T-helper 17 cell (primary cell): ENCODE data around the gene LRRC17. TPM values are rescaled to one million over a fixed set of nuclear protein-coding genes. Genes with fewer than 3 reads are reported as not detected.
"Not testable (repeated sequence)": the region's sequence is repeated elsewhere in the genome, so short reads cannot be mapped to it uniquely, and the experiment has no call there.

ENCODE experiments used
- ATAC-seq: fragments of 150-1000 bp; cut with Tn5 transposase; 2 replicates; pipeline ENCODE4 v1.10.0; 2021; ENCODE audit warnings: mild to moderate bottlenecking, moderate library complexity
- DNase-seq, 3 donors: peaks; one replicate each; pipeline versions ENCODE4 v3.0.0 to v3.0.0-alpha.2; 2020 to 2021
- H3K9me3 ChIP-seq: one replicate; pipeline ENCODE4 v1.7.0; 2013; ENCODE audit warnings: low read length, mild to moderate bottlenecking; ENCODE audit not compliant: control insufficient read depth, poor library complexity, severe bottlenecking
- H3K27ac Mint-ChIP-seq: one replicate; pipeline ENCODE4 v1.8.0; 2022; ENCODE audit warnings: mild to moderate bottlenecking, moderate library complexity, mixed read lengths
- H3K27me3 Mint-ChIP-seq: one replicate; pipeline ENCODE4 v1.8.0; 2022; ENCODE audit warnings: mixed read lengths
- H3K36me3 Mint-ChIP-seq: one replicate; pipeline ENCODE4 v1.8.0; 2022; ENCODE audit warnings: low read depth, mixed read lengths
- H3K4me1 Mint-ChIP-seq: one replicate; pipeline ENCODE4 v1.8.0; 2022; ENCODE audit warnings: mild to moderate bottlenecking, mixed read lengths
- H3K4me3 Mint-ChIP-seq: one replicate; pipeline ENCODE4 v1.8.0; 2022; ENCODE audit warnings: mild to moderate bottlenecking, moderate library complexity, mixed read lengths
- total RNA-seq, 4 donors: library from RNA in 2 of 4; stranded (reverse) in 2 of 4; gene quantifications; one replicate each; pipeline ENCODE4 v1.2.3 and lab custom pipeline; 2022 to 2026

The LRRC17 gene
- total RNA-seq, 2 donors from 2014 or later = 0.86 TPM; not detected in 1

DNA sequence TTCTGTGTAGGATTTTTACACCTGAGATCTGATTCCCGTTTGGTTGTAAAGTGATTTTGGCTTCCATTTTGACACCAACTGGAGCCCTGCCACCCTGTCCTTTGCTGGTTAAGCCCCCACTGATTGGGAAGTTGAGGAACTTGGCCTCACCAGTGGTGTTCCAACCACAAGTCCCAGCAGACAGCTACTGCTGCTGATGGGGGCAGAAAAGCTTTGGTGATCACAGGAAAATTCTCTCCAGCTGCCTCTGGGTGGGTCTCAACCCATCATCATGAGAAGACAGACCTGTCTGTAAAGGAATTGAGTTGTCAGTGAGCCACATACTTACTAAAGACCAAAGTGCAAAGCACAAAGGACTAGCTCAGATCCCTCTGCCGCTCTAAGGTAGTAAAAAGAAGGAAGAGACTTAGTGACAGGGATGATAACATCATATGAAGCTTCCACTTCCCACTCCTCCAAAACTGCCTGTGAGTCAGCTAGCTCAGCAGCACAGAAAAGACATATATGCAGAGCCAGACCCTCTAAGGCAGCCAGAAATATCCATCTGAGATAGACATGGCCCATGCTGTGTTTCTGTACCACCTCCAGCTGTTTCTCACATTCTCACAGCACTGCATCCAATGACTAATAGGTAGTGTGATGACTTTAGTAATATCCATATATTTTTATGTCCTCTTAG is 22.4 kb upstream of the LRRC17 start:
- Mint-ChIP-seq H3K36me3 (no peaks in the 10 kb centered on the region), H3K27ac (no peak overlapping the region), H3K4me1 (peaks cover 2% of the 10 kb centered on the region), H3K4me3 (no peak overlapping the region), H3K27me3 (peaks cover 6% of the 10 kb centered on the region)
- H3K9me3 ChIP-seq = no peaks in the 10 kb centered on the region
- DNase-seq (no peak), ATAC-seq (no peak)

- H3K36me3 Mint-ChIP-seq = no peaks in the 10 kb centered on the region
- ATAC-seq (no peak), DNase-seq (no peak)
- H3K4me1 Mint-ChIP-seq = peaks cover 2% of the 10 kb centered on the region
- no peak overlapping the region for H3K4me3 Mint-ChIP-seq
- H3K27ac Mint-ChIP-seq = no peak overlapping the region
- H3K27me3 Mint-ChIP-seq = peaks cover 6% of the 10 kb centered on the region
- no peaks in the 10 kb centered on the region for H3K9me3 ChIP-seq
These were observed 21.7 kb upstream of the LRRC17 start for GRCh38 chr7:102890971-102891692.

GRCh38 chr7:102891693-102892261 is 21.0 kb upstream of the LRRC17 start:
- H3K9me3 ChIP-seq = no peaks in the 10 kb centered on the region
- H3K27me3 Mint-ChIP-seq = peaks cover 6% of the 10 kb centered on the region
- ATAC-seq (no peak), DNase-seq (no peak)
- no peak overlapping the region for H3K27ac Mint-ChIP-seq
- no peaks in the 10 kb centered on the region for H3K36me3 Mint-ChIP-seq
- no peak overlapping the region for H3K4me3 Mint-ChIP-seq
- peaks cover 2% of the 10 kb centered on the region for H3K4me1 Mint-ChIP-seq

- H3K36me3 Mint-ChIP-seq = no peaks in the 10 kb centered on the region
- ATAC-seq (no peak), DNase-seq (no peak)
- no peaks in the 10 kb centered on the region for H3K4me1 Mint-ChIP-seq
- peaks cover 5% of the 10 kb centered on the region for H3K27me3 Mint-ChIP-seq
- no peaks in the 10 kb centered on the region for H3K9me3 ChIP-seq
- H3K4me3 Mint-ChIP-seq = no peak overlapping the region
- no peak overlapping the region for H3K27ac Mint-ChIP-seq
These were observed 20.0 kb upstream of the LRRC17 start for GRCh38 chr7:102892631-102893278.

GRCh38 chr7:102895602-102896001 is 17.2 kb upstream of the LRRC17 start:
- no peak overlapping the region for H3K4me3 Mint-ChIP-seq
- no peaks in the 10 kb centered on the region for H3K36me3 Mint-ChIP-seq
- H3K27ac Mint-ChIP-seq = no peak overlapping the region
- no peaks in the 10 kb centered on the region for H3K9me3 ChIP-seq
- ATAC-seq = no peak
- H3K27me3 Mint-ChIP-seq = no peaks in the 10 kb centered on the region
- DNase-seq = no peak
- H3K4me1 Mint-ChIP-seq = no peaks in the 10 kb centered on the region

DNA sequence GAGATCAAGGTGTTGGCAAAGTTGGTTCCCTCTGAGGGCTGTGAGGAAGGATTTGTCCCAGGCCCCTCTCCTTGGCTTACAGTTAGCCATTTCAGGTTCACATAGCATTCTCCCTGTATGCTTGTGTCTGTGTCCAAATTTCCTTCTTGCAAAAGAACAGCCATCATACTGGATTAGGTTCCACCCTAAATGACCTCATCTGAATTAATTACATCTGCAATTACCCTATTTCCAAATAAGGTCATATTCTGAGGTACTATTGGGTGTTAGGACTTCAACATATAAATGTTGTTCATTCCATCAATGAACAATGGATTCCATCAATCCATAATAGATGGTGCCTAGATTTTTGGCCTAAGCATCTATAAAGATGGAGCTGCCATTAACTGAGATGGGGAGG is 16.2 kb upstream of the LRRC17 start:
- Mint-ChIP-seq H3K27me3 (no peaks in the 10 kb centered on the region), H3K27ac (no peak overlapping the region), H3K4me1 (no peaks in the 10 kb centered on the region), H3K36me3 (no peaks in the 10 kb centered on the region), H3K4me3 (no peak overlapping the region)
- no peak for DNase-seq
- ATAC-seq = no peak
- no peaks in the 10 kb centered on the region for H3K9me3 ChIP-seq

DNA sequence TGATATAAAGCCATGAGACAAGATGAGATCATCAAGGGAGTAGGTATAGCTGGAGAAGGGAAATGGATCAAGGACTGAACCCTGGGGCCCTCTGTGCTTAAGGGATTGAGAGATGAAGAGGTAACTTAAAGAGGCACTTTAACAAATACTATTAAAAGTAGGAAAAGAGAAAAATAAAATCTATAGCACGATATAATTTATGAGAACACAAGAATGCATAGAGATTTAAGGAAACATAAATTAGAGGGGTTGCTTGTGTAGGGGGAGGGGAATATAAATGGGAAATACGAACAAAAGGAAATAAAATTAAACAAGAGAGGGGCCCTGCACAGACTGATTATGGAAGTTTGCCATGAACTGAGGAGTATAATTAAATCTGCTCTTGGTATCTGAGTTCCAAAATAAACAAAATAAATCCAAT is 15.6 kb upstream of the LRRC17 start:
- Mint-ChIP-seq H3K36me3 (no peaks in the 10 kb centered on the region), H3K4me1 (no peaks in the 10 kb centered on the region), H3K27ac (no peak overlapping the region), H3K4me3 (no peak overlapping the region), H3K27me3 (no peaks in the 10 kb centered on the region)
- no peaks in the 10 kb centered on the region for H3K9me3 ChIP-seq
- no peak for DNase-seq
- ATAC-seq = no peak

- no peak for ATAC-seq
- DNase-seq = no peak
These were observed 14.8 kb upstream of the LRRC17 start for GRCh38 chr7:102897856-102898531.

DNA sequence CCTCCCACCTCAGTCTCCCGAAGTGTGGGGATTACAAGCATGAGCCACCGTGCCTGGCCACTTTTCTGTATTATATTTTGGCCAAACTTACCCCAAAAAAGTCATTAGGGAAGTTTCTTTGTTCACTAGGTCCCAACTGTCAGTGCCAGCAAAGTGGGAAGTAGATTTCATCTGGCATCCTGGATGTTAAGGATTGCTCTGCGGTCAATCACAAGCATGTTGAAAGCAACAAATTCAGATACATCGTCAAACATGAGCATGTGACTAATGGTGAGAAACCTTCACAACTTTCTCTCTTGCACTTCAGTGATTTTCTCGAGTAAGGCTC is 14.3 kb upstream of the LRRC17 start:
- H3K9me3 ChIP-seq = no peaks in the 10 kb centered on the region
- no peaks in the 10 kb centered on the region for H3K27me3 Mint-ChIP-seq
- no peaks in the 10 kb centered on the region for H3K4me1 Mint-ChIP-seq
- H3K4me3 Mint-ChIP-seq = no peak overlapping the region
- H3K36me3 Mint-ChIP-seq = no peaks in the 10 kb centered on the region
- DNase-seq = no peak
- no peak overlapping the region for H3K27ac Mint-ChIP-seq
- no peak for ATAC-seq

More at GRCh38 chr7:102897856-102898531, 14.8 kb upstream of the LRRC17 start:
- no peaks in the 10 kb centered on the region for H3K4me1 Mint-ChIP-seq
- H3K4me3 Mint-ChIP-seq = no peak overlapping the region
- no peak overlapping the region for H3K27ac Mint-ChIP-seq
- no peaks in the 10 kb centered on the region for H3K36me3 Mint-ChIP-seq
- H3K27me3 Mint-ChIP-seq = no peaks in the 10 kb centered on the region
- no peaks in the 10 kb centered on the region for H3K9me3 ChIP-seq

GRCh38 chr7:102902052-102902451 is 10.7 kb upstream of the LRRC17 start:
- not testable (repeated sequence) for ATAC-seq, H3K27me3 Mint-ChIP-seq, DNase-seq, H3K4me3 Mint-ChIP-seq, H3K27ac Mint-ChIP-seq, H3K4me1 Mint-ChIP-seq, H3K9me3 ChIP-seq, H3K36me3 Mint-ChIP-seq

GRCh38 chr7:102903576-102903975 is 9.2 kb upstream of the LRRC17 start:
- not testable (repeated sequence) for H3K4me1 Mint-ChIP-seq, H3K27me3 Mint-ChIP-seq, H3K9me3 ChIP-seq, H3K27ac Mint-ChIP-seq, H3K4me3 Mint-ChIP-seq, ATAC-seq, H3K36me3 Mint-ChIP-seq, DNase-seq

- Mint-ChIP-seq H3K4me1 (no peaks in the 10 kb centered on the region), H3K27me3 (peaks cover 5% of the 10 kb centered on the region), H3K27ac (no peak overlapping the region), H3K4me3 (no peak overlapping the region), H3K36me3 (peaks cover 6% of the 10 kb centered on the region)
- no peaks in the 10 kb centered on the region for H3K9me3 ChIP-seq
- DNase-seq (no peak), ATAC-seq (no peak)
These were observed 4.1 kb upstream of the LRRC17 start for GRCh38 chr7:102908676-102909075.

GRCh38 chr7:102913826-102914225 is 1.0 kb downstream of the LRRC17 start:
- ATAC-seq (no peak), DNase-seq (no peak)
- H3K27me3 Mint-ChIP-seq = peaks cover 11% of the 10 kb centered on the region
- H3K9me3 ChIP-seq = no peaks in the 10 kb centered on the region
- peaks cover 3% of the 10 kb centered on the region for H3K36me3 Mint-ChIP-seq
- H3K4me3 Mint-ChIP-seq = no peak overlapping the region
- no peaks in the 10 kb centered on the region for H3K4me1 Mint-ChIP-seq
- no peak overlapping the region for H3K27ac Mint-ChIP-seq
